Endothelial cell of umbilical vein (primary cell): ENCODE results near the gene XYLT1. TPM values are rescaled to one million over a fixed set of nuclear protein-coding genes. Genes with fewer than 3 reads are reported as not detected.

ENCODE experiments used
- BruUV-seq: library from RNA; stranded (reverse); fragments of 400-500 nt; replicated peaks from 2 replicates; lab custom pipeline; 2021; lab: Mats Ljungman, UMichigan
- CTCF ChIA-PET: fragments of 300-600, 350-600 bp; sonication (Branson Sonifier 250); formaldehyde crosslinking; loops from one replicate; lab custom pipeline; 2021; ENCODE audit warnings: antibody characterized with exemption, inconsistent platforms; lab: Charles Lee
- POLR2A ChIA-PET: fragments of 300-600, 350-600 bp; sonication (Branson Sonifier 250); formaldehyde crosslinking; loops from one replicate; lab custom pipeline; 2021; ENCODE audit warnings: antibody characterized with exemption, inconsistent platforms; lab: Charles Lee
- DNase-seq: peaks from one replicate; pipeline ENCODE4 v3.0.0-alpha.2; 2011; ENCODE audit warnings: low read depth, low spot score
- FAIRE-seq: peaks from 2 replicates; lab custom pipeline; 2011; peaks lifted over from hg19 to GRCh38; lab: Jason Lieb, UNC
- H2AFZ ChIP-seq: 2 replicates; pipeline ENCODE4 v1.6.0; 2012; ENCODE audit warnings: low read depth, low read length, control low read depth, inconsistent platforms
- H3K27ac ChIP-seq: 2 replicates; pipeline ENCODE4 v1.5.1; 2011; ENCODE audit warnings: low read depth, mild to moderate bottlenecking, control low read depth, low read length, moderate library complexity; ENCODE audit not compliant: insufficient read depth
- H3K27me3 ChIP-seq, 2 experiments: 2 replicates each; pipeline versions ENCODE4 v1.6.0 to v1.6.1; 2011; ENCODE audit warnings: low read length in 2 of 2, mixed read lengths in 1 of 2; ENCODE audit not compliant: control insufficient read depth in 2 of 2, insufficient read depth in 2 of 2
- H3K36me3 ChIP-seq, 2 experiments: 2 replicates in 1 of 2; 3 replicates in 1 of 2; pipeline ENCODE4 v1.5.1; 2011; ENCODE audit warnings: low read length in 2 of 2, mild to moderate bottlenecking in 1 of 2, moderate library complexity in 1 of 2; ENCODE audit not compliant: control insufficient read depth in 2 of 2, insufficient read depth in 2 of 2; ENCODE audit errors: extremely low read depth in 1 of 2
- H3K4me1 ChIP-seq: 3 replicates; pipeline ENCODE4 v1.5.1; 2011; ENCODE audit warnings: mild to moderate bottlenecking, low read length; ENCODE audit not compliant: control insufficient read depth, insufficient read depth; ENCODE audit errors: extremely low read depth
- H3K4me2 ChIP-seq: 2 replicates; pipeline ENCODE4 v1.6.1; 2011; ENCODE audit warnings: low read length, control low read depth, mixed read lengths; ENCODE audit not compliant: insufficient read depth
- H3K4me3 ChIP-seq, 3 experiments: fragments of 200-600 bp in 1 of 3; sonication (generic), shearing (Covaris generic) in 1 of 3; replicated peaks in 1 of 3; 2 replicates each; pipeline ENCODE4 v1.5.1; 2011 to 2016; ENCODE audit warnings: control low read depth in 3 of 3, low read length in 3 of 3, mild to moderate bottlenecking in 2 of 3, inconsistent platforms in 1 of 3, low read depth in 1 of 3, moderate library complexity in 1 of 3; ENCODE audit not compliant: insufficient read depth in 1 of 3
- H3K79me2 ChIP-seq: 2 replicates; pipeline ENCODE4 v1.6.0; 2012; ENCODE audit warnings: low read length, inconsistent platforms; ENCODE audit not compliant: control insufficient read depth, insufficient read depth
- H3K9ac ChIP-seq: replicated peaks from 2 replicates; pipeline ENCODE3; 2011; ENCODE audit warnings: low read length, control low read depth; ENCODE audit not compliant: insufficient read depth; ENCODE audit errors: extremely low read depth
- H3K9me1 ChIP-seq: replicated peaks from 3 replicates; pipeline ENCODE4 v1.6.0; 2011; ENCODE audit warnings: mild to moderate bottlenecking, low read length; ENCODE audit not compliant: control insufficient read depth, insufficient read depth; ENCODE audit errors: extremely low read depth
- H3K9me3 ChIP-seq: replicated peaks from 2 replicates; pipeline ENCODE4 v1.5.1; 2012; ENCODE audit warnings: low read length, inconsistent platforms; ENCODE audit not compliant: control insufficient read depth, insufficient read depth
- H4K20me1 ChIP-seq: replicated peaks from 2 replicates; pipeline ENCODE3; 2011; ENCODE audit warnings: mild to moderate bottlenecking, low read length; ENCODE audit not compliant: control insufficient read depth, insufficient read depth; ENCODE audit errors: extremely low read depth
- EZH2 ChIP-seq: IDR thresholded peaks from 2 replicates; pipeline ENCODE4 v1.6.1; 2012; ENCODE audit warnings: borderline replicate concordance, low read depth, mild to moderate bottlenecking, moderate library complexity, low read length, inconsistent platforms; ENCODE audit not compliant: severe bottlenecking
- FOS ChIP-seq: IDR thresholded peaks from 2 replicates; pipeline ENCODE4 v1.6.1; 2011; ENCODE audit warnings: mild to moderate bottlenecking, low read length, moderate library complexity, borderline replicate concordance; ENCODE audit not compliant: insufficient read depth
- GATA2 ChIP-seq: IDR thresholded peaks from 2 replicates; pipeline ENCODE4 v1.7.0; 2011; ENCODE audit warnings: low read depth, mild to moderate bottlenecking, moderate library complexity, mixed read lengths, low read length; ENCODE audit not compliant: insufficient read length, insufficient read depth
- JUN ChIP-seq: IDR thresholded peaks from 2 replicates; pipeline ENCODE4 v1.6.1; 2011; ENCODE audit warnings: borderline replicate concordance, low read depth; ENCODE audit not compliant: insufficient read length, insufficient read depth
- MAX ChIP-seq: IDR thresholded peaks from 2 replicates; pipeline ENCODE4 v1.6.1; 2011; ENCODE audit not compliant: insufficient read depth, insufficient read length
- MYC ChIP-seq: IDR thresholded peaks from one replicate; pipeline ENCODE4 v1.6.1; 2011; ENCODE audit warnings: mild to moderate bottlenecking, low read depth, low read length
- POLR2A ChIP-seq: IDR thresholded peaks from 2 replicates; pipeline ENCODE4 v1.6.1; 2012; ENCODE audit warnings: low read depth, mild to moderate bottlenecking, control low read depth, low read length
- POLR2AphosphoS5 ChIP-seq: IDR thresholded peaks from 2 replicates; pipeline ENCODE4 v1.6.1; 2012; ENCODE audit warnings: low read depth, mild to moderate bottlenecking, control low read depth, low read length, moderate library complexity; ENCODE audit not compliant: insufficient read depth
- dilution Hi-C: fragments of 300-500 bp; cut with MboI; formaldehyde crosslinking; loops from one replicate; pipeline ENCODE4 v1.15.0; 2019; ENCODE audit warnings: low sequenced_read_pairs; ENCODE audit not compliant: extremely low pct_ligation_motif_present
- intact Hi-C: fragments of 100-400 bp; cut with micrococcal nuclease; formaldehyde crosslinking; loops from one replicate; pipeline ENCODE4 v1.10.0; 2022
- polyA plus RNA-seq, 4 experiments: library from polyadenylated mRNA; depleted of rRNA in 3 of 4; stranded (reverse) in 3 of 4; unstranded in 1 of 4; fragments of >200 nt; gene quantifications; 2 replicates each; pipeline versions ENCODE4 v1.2.1 to v1.2.3, GENCODE V29; 2011 to 2012; ENCODE audit warnings: missing spikeins in 1 of 4
- total RNA-seq: library from RNA; stranded (reverse); gene quantifications from 2 replicates; pipeline ENCODE4 v1.2.3, GENCODE V29; 2021
- TF ChIP-seq, protein P1 (sequence below), 2 donors: IDR thresholded peaks; 1 replicate in 1 of 2; 2 replicates in 1 of 2; pipeline ENCODE4 v1.5.1; 2011; ENCODE audit warnings: low read length in 2 of 2, mild to moderate bottlenecking in 2 of 2, moderate library complexity in 2 of 2, control low read depth in 1 of 2, inconsistent platforms in 1 of 2, low read depth in 1 of 2; ENCODE audit not compliant: insufficient read depth in 1 of 2; ENCODE audit errors: extremely low read depth in 1 of 2

The XYLT1 gene
- total and polyA plus RNA-seq, 2 donors (not counting 3 experiments of a cell fraction or from before 2014, with no cell fraction given): 0.63 to 2.9 TPM

- no peaks in the 10 kb centered on the region for H3K27me3 ChIP-seq
- no peak overlapping the region for H2AFZ ChIP-seq
- no peak overlapping the region for H3K4me3 ChIP-seq
- H3K36me3 ChIP-seq: no peaks in the 10 kb centered on the region
- no peaks in the 10 kb centered on the region for H3K79me2 ChIP-seq
- ChIA-PET POLR2A (no interaction called here), CTCF (no interaction called here)
- TF ChIP-seq POLR2AphosphoS5: no peak
- H3K4me1 ChIP-seq: no peaks in the 10 kb centered on the region
- DNase-seq: no peak
- BruUV-seq: no TSS peak
- intact Hi-C loops: no loop called here
- H3K4me2 ChIP-seq: no peak overlapping the region
- H3K27ac ChIP-seq: no peak overlapping the region
- peaks cover 2% of the 10 kb centered on the region for H3K9me3 ChIP-seq
- H4K20me1 ChIP-seq: no peaks in the 10 kb centered on the region
- H3K9ac ChIP-seq: no peak overlapping the region
- dilution Hi-C loops: no loop called here
- H3K9me1 ChIP-seq: no peaks in the 10 kb centered on the region
- no peak for FAIRE-seq
Measured at GRCh38 chr16:17518441-17518840, 47.7 kb upstream of the XYLT1 start.

DNA sequence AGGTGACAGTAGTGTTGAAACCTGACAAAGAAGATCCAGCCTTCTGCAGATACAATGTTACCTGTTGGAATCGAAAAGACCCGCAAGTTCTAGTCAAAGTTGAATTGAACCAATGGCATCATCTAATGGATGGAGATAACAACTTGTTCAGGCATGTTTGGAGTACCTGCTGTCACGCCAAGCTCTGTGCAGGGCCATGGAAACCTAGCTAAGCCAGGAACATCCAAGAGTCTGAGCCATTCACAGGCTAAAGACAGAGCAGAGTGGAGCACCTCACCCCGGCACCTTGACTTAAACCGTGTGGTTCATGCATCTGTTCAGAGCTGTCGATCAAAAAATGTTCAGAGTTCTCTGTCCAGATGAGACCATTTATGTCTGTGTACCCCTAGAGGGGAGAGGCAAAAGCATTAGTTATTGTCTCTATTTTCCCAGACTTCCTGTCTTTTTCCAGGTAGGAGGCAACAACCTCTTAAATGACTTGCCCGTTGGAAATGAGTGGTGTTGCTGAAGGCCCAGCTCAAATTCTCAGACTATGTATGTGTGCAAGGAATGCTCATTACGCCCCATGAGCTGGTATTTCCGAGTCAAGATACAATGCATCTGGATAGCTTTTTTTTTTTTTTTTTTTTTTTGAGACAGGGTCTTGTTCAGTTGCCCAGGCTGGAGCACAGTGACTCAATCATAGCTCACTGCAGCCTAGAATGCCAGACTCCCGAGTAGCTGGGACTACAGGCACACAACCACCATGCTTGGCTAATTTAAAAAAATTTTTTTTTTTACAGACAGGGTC, 44.9 kb upstream of the XYLT1 start:
- Histone ChIP-seq H3K9me3 (peaks cover 2% of the 10 kb centered on the region), H3K4me1 (no peaks in the 10 kb centered on the region), H3K9ac (no peak overlapping the region), H3K27ac (no peak overlapping the region), H3K4me3 (no peak overlapping the region), H3K27me3 (no peaks in the 10 kb centered on the region), H4K20me1 (no peaks in the 10 kb centered on the region), H3K79me2 (no peaks in the 10 kb centered on the region), H3K4me2 (no peak overlapping the region), H3K9me1 (no peaks in the 10 kb centered on the region), H2AFZ (no peak overlapping the region), H3K36me3 (no peaks in the 10 kb centered on the region)
- dilution Hi-C loops: no loop called here
- DNase-seq (no peak), FAIRE-seq (no peak)
- ChIA-PET CTCF (no interaction called here), POLR2A (no interaction called here)
- BruUV-seq: no TSS peak
- TF ChIP-seq MYC: no peak
- TF ChIP-seq EZH2: no peak
- TF ChIP-seq POLR2AphosphoS5: no peak
- no peak for TF ChIP-seq POLR2A
- no peak for TF ChIP-seq JUN
- TF ChIP-seq, protein P1, sequence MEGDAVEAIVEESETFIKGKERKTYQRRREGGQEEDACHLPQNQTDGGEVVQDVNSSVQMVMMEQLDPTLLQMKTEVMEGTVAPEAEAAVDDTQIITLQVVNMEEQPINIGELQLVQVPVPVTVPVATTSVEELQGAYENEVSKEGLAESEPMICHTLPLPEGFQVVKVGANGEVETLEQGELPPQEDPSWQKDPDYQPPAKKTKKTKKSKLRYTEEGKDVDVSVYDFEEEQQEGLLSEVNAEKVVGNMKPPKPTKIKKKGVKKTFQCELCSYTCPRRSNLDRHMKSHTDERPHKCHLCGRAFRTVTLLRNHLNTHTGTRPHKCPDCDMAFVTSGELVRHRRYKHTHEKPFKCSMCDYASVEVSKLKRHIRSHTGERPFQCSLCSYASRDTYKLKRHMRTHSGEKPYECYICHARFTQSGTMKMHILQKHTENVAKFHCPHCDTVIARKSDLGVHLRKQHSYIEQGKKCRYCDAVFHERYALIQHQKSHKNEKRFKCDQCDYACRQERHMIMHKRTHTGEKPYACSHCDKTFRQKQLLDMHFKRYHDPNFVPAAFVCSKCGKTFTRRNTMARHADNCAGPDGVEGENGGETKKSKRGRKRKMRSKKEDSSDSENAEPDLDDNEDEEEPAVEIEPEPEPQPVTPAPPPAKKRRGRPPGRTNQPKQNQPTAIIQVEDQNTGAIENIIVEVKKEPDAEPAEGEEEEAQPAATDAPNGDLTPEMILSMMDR (IDR thresholded peaks at IDR 0.05; ENCODE audit: extremely low read depth in 1 of 2, insufficient read depth in 1 of 2, low read depth in 1 of 2, low read length in 2 of 2): no peak
- TF ChIP-seq FOS: no peak
- no peak for TF ChIP-seq GATA2
- TF ChIP-seq MAX: no peak
- intact Hi-C loops: no loop called here
